AG04449 (cell line): Measurements from ENCODE around the gene NTRK3.

Source experiments
- CTCF ChIA-PET: fragments of 350-600 bp; formaldehyde crosslinking; extraction: SDS; loops from one replicate; lab custom pipeline; 2021; ENCODE audit warnings: antibody characterized with exemption; lab: Yijun Ruan, JAX
- POLR2A ChIA-PET: fragments of 400-600, 350-600 bp; formaldehyde crosslinking; extraction: SDS; loops from one replicate; lab custom pipeline; 2020; ENCODE audit warnings: antibody characterized with exemption, inconsistent platforms; lab: Yijun Ruan, JAX
- DNase-seq: peaks from one replicate; pipeline ENCODE4 v3.0.0-alpha.2; 2010; ENCODE audit warnings: low read depth, low spot score
- H3K4me3 ChIP-seq: 2 replicates; pipeline ENCODE4 v1.5.1; 2011; ENCODE audit warnings: low read depth, mild to moderate bottlenecking, control low read depth, low read length
- CTCF ChIP-seq: IDR thresholded peaks from one replicate; pipeline ENCODE4 v1.5.1; 2011; ENCODE audit warnings: mild to moderate bottlenecking, moderate library complexity, low read length, control low read depth, inconsistent platforms; ENCODE audit not compliant: insufficient read depth; ENCODE audit errors: missing control alignments

NTRK3 gene

GRCh38 chr15:87976552-87976951 is 280.0 kb downstream of the NTRK3 start:
- TF ChIP-seq CTCF: no peak
- DNase-seq: no peak
- CTCF ChIA-PET: no interaction called here
- POLR2A ChIA-PET: no interaction called here
- H3K4me3 ChIP-seq: no peak overlapping the region

- H3K4me3 ChIP-seq: no peak overlapping the region
- no peak for DNase-seq
- TF ChIP-seq CTCF: no peak
- CTCF ChIA-PET: no interaction called here
- POLR2A ChIA-PET: interaction anchor here (0.8 kb wide), 1 partner anchor 869 kb away, joined by 3 read pairs; no protein-coding TSS in a partner anchor
Measured at GRCh38 chr15:87973501-87974215, 282.9 kb downstream of the NTRK3 start.

- POLR2A ChIA-PET: no interaction called here
- no peak for DNase-seq
- TF ChIP-seq CTCF: no peak
- CTCF ChIA-PET: no interaction called here
- H3K4me3 ChIP-seq: no peak overlapping the region
Measured at GRCh38 chr15:87971076-87971475, 285.5 kb downstream of the NTRK3 start.

GRCh38 chr15:87967951-87968350 is 288.6 kb downstream of the NTRK3 start:
- CTCF ChIA-PET: interaction anchor here (1.2 kb wide), 1 partner anchor 8 kb away, joined by 4 read pairs; no protein-coding TSS in a partner anchor
- POLR2A ChIA-PET: no interaction called here
- DNase-seq: no peak
- TF ChIP-seq CTCF: no peak
- no peak overlapping the region for H3K4me3 ChIP-seq

GRCh38 chr15:87965304-87965703 is 291.2 kb downstream of the NTRK3 start:
- TF ChIP-seq CTCF: no peak
- ChIA-PET CTCF (no interaction called here), POLR2A (no interaction called here)

GRCh38 chr15:87962428-87962827 is 294.1 kb downstream of the NTRK3 start:
- CTCF ChIA-PET: no interaction called here
- TF ChIP-seq CTCF: no peak
- DNase-seq: no peak
- POLR2A ChIA-PET: no interaction called here
- no peak overlapping the region for H3K4me3 ChIP-seq

More at GRCh38 chr15:87965304-87965703, 291.2 kb downstream of the NTRK3 start:
- H3K4me3 ChIP-seq: no peak overlapping the region
- DNase-seq: no peak
